Keratinocyte (primary cell): ENCODE results near the gene PRG3.

Experiments
- EZH2 ChIP-seq: IDR thresholded peaks from one replicate; pipeline ENCODE4 v1.6.1; 2012; ENCODE audit warnings: inconsistent platforms, mild to moderate bottlenecking, low read length, moderate library complexity
- TF ChIP-seq, protein P1 (sequence below), 3 experiments: IDR thresholded peaks in 1 of 3; conservative IDR thresholded peaks in 1 of 3; optimal IDR thresholded peaks in 1 of 3; 2 replicates in 2 of 3; 3 replicates in 1 of 3; pipeline versions ENCODE3 to v1.5.1; 2011; ENCODE audit warnings: low read length in 3 of 3, mild to moderate bottlenecking in 3 of 3, moderate library complexity in 2 of 3, control low read depth in 1 of 3, inconsistent platforms in 1 of 3; ENCODE audit not compliant: insufficient read depth in 2 of 3; ENCODE audit errors: extremely low read depth in 1 of 3

DNA sequence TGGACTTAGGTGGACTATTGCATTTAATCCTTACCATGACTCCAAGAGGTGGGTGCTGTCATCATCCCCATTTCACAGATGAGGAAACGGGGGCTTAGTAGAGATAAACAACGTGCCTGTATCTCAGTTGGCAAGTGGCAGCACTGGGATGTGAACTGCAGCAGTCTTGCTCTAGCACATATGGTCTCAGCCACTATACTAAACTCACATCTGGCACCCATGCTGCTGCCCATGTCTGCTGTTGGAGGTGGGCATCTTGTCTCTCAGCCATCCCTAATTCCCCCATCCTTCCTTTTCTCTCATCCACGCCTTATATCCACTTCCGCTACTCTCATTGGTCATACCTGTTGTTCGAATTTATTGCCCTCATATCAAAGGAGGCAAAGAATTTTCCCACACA is 3.8 kb downstream of the PRG3 start:
- TF ChIP-seq EZH2 = no peak
- TF ChIP-seq, protein P1, sequence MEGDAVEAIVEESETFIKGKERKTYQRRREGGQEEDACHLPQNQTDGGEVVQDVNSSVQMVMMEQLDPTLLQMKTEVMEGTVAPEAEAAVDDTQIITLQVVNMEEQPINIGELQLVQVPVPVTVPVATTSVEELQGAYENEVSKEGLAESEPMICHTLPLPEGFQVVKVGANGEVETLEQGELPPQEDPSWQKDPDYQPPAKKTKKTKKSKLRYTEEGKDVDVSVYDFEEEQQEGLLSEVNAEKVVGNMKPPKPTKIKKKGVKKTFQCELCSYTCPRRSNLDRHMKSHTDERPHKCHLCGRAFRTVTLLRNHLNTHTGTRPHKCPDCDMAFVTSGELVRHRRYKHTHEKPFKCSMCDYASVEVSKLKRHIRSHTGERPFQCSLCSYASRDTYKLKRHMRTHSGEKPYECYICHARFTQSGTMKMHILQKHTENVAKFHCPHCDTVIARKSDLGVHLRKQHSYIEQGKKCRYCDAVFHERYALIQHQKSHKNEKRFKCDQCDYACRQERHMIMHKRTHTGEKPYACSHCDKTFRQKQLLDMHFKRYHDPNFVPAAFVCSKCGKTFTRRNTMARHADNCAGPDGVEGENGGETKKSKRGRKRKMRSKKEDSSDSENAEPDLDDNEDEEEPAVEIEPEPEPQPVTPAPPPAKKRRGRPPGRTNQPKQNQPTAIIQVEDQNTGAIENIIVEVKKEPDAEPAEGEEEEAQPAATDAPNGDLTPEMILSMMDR (optimal IDR thresholded peaks at IDR 0.05 in 1 of 3, IDR thresholded peaks at IDR 0.05 in 1 of 3, conservative IDR thresholded peaks at IDR 0.05 in 1 of 3; ENCODE audit: extremely low read depth in 1 of 3, insufficient read depth in 2 of 3, low read length in 3 of 3) = no peak
